ENCODE data around the gene EBF3.

- TF ChIP-seq CTCF (IDR thresholded peaks at IDR 0.05) (no peak), POLR2A (IDR thresholded peaks at IDR 0.05) (no peak)
Measured at GRCh38 chr10:129912166-129912917, 51.7 kb downstream of the EBF3 start.
